Gastrocnemius medialis (tissue), 4 donors: ENCODE data around the gene KRT86. TPM values are rescaled to one million over a fixed set of nuclear protein-coding genes. Genes with fewer than 3 reads are reported as not detected.
"Not testable (repeated sequence)": the region's sequence is repeated elsewhere in the genome, so short reads cannot be mapped to it uniquely, and the experiment has no call there.

Experiments
- ATAC-seq, 2 donors: fragments of 150-250 bp; one replicate each; pipeline ENCODE4 v1.9.1; 2016
- DNase-seq, 2 donors: peaks; one replicate each; pipeline ENCODE4 v3.0.0-alpha.2; 2019
- H3K27ac ChIP-seq, 4 donors: fragments of 200-600 bp; sonication (generic); 1 replicate in 1 of 4; 2 replicates in 3 of 4; pipeline ENCODE4 v1.5.1; 2016 to 2018; ENCODE audit warnings: mild to moderate bottlenecking in 2 of 4, moderate library complexity in 1 of 4
- H3K27me3 ChIP-seq, 3 donors: fragments of 200-600 bp; sonication (generic) in 2 of 3; 1 replicate in 1 of 3; 2 replicates in 2 of 3; pipeline versions ENCODE4 v1.5.1 to v1.6.0; 2016 to 2019; ENCODE audit warnings: mild to moderate bottlenecking in 1 of 3, moderate library complexity in 1 of 3
- H3K36me3 ChIP-seq, 2 donors: fragments of 200-600 bp; sonication (generic) in 1 of 2; one replicate each; pipeline ENCODE4 v1.5.1; 2017 to 2018
- H3K4me1 ChIP-seq, 2 donors: fragments of 200-600 bp; sonication (generic) in 1 of 2; one replicate each; pipeline ENCODE4 v1.5.1; 2016 to 2017; ENCODE audit warnings: mild to moderate bottlenecking in 2 of 2
- H3K4me3 ChIP-seq, 4 donors: fragments of 200-600 bp; sonication (generic) in 3 of 4; 1 replicate in 1 of 4; 2 replicates in 3 of 4; pipeline ENCODE4 v1.5.1; 2016 to 2019; ENCODE audit warnings: mild to moderate bottlenecking in 2 of 4
- H3K9me3 ChIP-seq, 3 donors: fragments of 200-600 bp; sonication (generic) in 2 of 3; 1 replicate in 1 of 3; 2 replicates in 2 of 3; pipeline ENCODE4 v1.5.1; 2016 to 2019
- POLR2A ChIP-seq, 2 donors: fragments of 450-650 bp; IDR thresholded peaks; one replicate each; pipeline ENCODE4 v1.6.1; 2017; ENCODE audit warnings: antibody characterized with exemption in 2 of 2, mild to moderate bottlenecking in 2 of 2, moderate library complexity in 2 of 2
- in situ Hi-C, 4 donors: fragments of 200-750 bp; cut with MboI; loops; one replicate each; pipeline versions ENCODE4 v1.15.0 to v1.8.0; 2017; ENCODE audit warnings: low sequenced_read_pairs in 4 of 4
- intact Hi-C: fragments of 100-400 bp; cut with DNase I; formaldehyde crosslinking; loops from one replicate; pipeline ENCODE4 v1.15.1; 2023; ENCODE audit warnings: low total_unique reads
- total RNA-seq, 4 donors: library from RNA; depleted of rRNA; stranded (reverse); fragments of >200 nt; gene quantifications; one replicate each; pipeline versions ENCODE4 v1.1.0 to v1.2.3, GENCODE V29; 2016
- TF ChIP-seq, protein P1 (sequence below), 5 experiments: fragments of 450-650 bp in 3 of 5; fragments of 200-600 bp in 2 of 5; sonication (generic) in 2 of 5; IDR thresholded peaks in 4 of 5; conservative IDR thresholded peaks in 1 of 5; 1 replicate in 4 of 5; 2 replicates in 1 of 5; pipeline ENCODE4 v1.5.1; 2016 to 2019; ENCODE audit warnings: antibody characterized with exemption in 5 of 5, mild to moderate bottlenecking in 3 of 5, moderate library complexity in 3 of 5

The KRT86 gene
- total RNA-seq, 4 donors from 2014 or later: 0.24 TPM; not detected in 3

DNA sequence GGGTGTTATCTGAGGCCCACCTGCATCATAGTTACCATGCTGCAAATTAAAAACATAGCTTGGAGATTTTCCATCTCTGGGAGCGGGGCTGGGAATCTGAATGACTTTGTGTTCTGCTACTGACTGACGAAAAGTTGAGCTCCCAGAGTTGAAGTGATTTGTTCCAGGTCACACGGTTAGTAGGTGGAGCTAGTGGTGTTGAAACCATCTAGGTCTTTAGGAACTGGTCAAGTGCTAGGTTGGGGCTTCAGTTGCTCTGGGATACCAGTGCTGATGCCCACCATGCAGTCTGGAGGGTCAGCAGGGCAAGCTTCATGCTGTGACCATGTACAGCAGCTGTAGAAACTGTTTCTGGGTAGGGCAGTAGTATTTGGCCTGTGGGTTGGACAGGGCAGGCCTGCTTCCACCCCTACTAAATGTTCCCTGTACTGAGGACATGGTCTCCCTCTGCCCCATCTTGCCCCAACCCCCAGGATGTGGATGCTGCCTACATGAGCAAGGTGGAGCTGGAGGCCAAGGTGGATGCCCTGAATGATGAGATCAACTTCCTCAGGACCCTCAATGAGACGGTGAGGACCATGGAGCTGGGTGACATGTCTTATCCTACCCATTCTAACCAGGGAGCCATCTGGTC, 36.1 kb upstream of the KRT86 start:
- Histone ChIP-seq H3K9me3 (no peaks in the 10 kb centered on the region), H3K27me3 (peaks cover 5 to 9% (median 8%) of the 10 kb centered on the region in 3 donors), H3K36me3 (no peaks in the 10 kb centered on the region), H3K4me3 (no peak overlapping the region), H3K27ac (no peak overlapping the region), H3K4me1 (peaks cover 3% of the 10 kb centered on the region in 2 donors)
- no peak for TF ChIP-seq POLR2A (IDR thresholded peaks at IDR 0.05)
- TF ChIP-seq, protein P1, sequence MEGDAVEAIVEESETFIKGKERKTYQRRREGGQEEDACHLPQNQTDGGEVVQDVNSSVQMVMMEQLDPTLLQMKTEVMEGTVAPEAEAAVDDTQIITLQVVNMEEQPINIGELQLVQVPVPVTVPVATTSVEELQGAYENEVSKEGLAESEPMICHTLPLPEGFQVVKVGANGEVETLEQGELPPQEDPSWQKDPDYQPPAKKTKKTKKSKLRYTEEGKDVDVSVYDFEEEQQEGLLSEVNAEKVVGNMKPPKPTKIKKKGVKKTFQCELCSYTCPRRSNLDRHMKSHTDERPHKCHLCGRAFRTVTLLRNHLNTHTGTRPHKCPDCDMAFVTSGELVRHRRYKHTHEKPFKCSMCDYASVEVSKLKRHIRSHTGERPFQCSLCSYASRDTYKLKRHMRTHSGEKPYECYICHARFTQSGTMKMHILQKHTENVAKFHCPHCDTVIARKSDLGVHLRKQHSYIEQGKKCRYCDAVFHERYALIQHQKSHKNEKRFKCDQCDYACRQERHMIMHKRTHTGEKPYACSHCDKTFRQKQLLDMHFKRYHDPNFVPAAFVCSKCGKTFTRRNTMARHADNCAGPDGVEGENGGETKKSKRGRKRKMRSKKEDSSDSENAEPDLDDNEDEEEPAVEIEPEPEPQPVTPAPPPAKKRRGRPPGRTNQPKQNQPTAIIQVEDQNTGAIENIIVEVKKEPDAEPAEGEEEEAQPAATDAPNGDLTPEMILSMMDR (IDR thresholded peaks at IDR 0.05 in 4 of 5, conservative IDR thresholded peaks at IDR 0.05 in 1 of 5): no peak
- intact Hi-C loops: no loop called here
- DNase-seq: no peak
- no peak for ATAC-seq
- in situ Hi-C loops: no loop called here

DNA sequence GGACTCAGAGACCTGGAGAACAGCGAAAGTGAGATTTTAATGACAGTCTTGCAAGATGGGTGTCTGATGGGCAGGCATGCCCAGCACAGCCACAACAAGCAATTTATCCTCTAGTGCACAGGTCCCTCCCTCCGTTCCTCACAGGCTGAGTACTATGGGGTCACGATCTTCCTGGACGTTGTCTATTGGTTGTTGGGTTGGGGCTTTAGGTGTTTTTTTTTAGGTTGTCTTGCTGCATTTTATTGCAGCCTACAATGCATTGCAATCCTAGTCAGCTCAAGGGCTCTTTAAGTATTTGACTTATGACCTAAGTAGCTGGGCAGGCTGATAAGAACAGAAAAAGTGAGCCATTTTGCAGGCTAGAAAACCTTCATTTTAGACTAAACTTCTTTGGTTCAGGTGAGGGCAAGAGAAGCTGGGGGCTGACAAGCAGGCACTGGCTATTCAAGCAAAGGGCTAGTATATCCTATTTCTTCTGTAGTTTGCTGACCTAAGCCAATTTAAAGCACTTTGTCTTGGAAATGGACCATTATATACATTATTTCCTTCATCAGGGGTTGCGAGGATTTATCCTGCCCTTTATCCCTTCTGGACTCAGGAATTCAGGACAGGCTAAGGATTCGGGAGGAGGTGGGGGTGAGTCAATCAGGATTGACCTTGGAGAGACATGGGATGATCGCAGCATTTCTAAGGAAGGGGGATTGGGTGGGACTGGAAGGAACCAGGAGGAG, 35.4 kb upstream of the KRT86 start:
- peaks cover 11% of the 10 kb centered on the region in 2 donors for H3K4me1 ChIP-seq
- DNase-seq: no peak
- in situ Hi-C loops (no loop called here), intact Hi-C loops (no loop called here)
- peaks cover 0 to 1% (median 0%) of the 10 kb centered on the region in 3 donors for H3K27me3 ChIP-seq
- no peak for ATAC-seq
- no peak for TF ChIP-seq POLR2A (IDR thresholded peaks at IDR 0.05)
- TF ChIP-seq, protein P1 (IDR thresholded peaks at IDR 0.05 in 4 of 5, conservative IDR thresholded peaks at IDR 0.05 in 1 of 5): no peak
- no peak overlapping the region for H3K27ac ChIP-seq
- no peak overlapping the region for H3K4me3 ChIP-seq
- H3K9me3 ChIP-seq: no peaks in the 10 kb centered on the region
- no peaks in the 10 kb centered on the region for H3K36me3 ChIP-seq

DNA sequence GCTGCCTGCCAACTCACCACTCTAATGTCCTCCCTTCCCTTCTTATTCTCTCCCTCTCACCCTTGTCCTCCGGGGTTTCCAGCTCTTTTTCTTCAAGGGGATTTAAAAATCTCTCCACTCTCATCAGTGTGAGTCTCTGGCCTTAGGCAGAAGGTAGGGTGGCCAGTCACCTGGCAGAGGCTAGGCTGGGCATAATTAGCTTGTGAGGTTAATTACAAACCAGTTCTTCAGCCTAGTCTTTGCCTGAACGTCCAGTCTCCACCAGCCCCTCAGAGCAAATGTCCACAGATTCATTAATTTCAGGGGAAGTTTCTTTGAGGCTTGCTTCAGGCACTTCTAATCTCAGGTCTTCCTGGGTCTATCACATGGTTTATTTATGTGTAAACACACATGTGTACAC, 34.7 kb upstream of the KRT86 start:
- no peak overlapping the region for H3K4me3 ChIP-seq
- no peak overlapping the region for H3K27ac ChIP-seq
- H3K4me1 ChIP-seq: peaks cover 16 to 17% of the 10 kb centered on the region in 2 donors
- no peaks in the 10 kb centered on the region for H3K9me3 ChIP-seq
- no peaks in the 10 kb centered on the region for H3K36me3 ChIP-seq
- intact Hi-C loops (no loop called here), in situ Hi-C loops (no loop called here)
- H3K27me3 ChIP-seq: no peaks in the 10 kb centered on the region
- DNase-seq: no peak
- no peak for ATAC-seq
- TF ChIP-seq, protein P1 (IDR thresholded peaks at IDR 0.05 in 4 of 5, conservative IDR thresholded peaks at IDR 0.05 in 1 of 5): no peak
- TF ChIP-seq POLR2A (IDR thresholded peaks at IDR 0.05): no peak

DNA sequence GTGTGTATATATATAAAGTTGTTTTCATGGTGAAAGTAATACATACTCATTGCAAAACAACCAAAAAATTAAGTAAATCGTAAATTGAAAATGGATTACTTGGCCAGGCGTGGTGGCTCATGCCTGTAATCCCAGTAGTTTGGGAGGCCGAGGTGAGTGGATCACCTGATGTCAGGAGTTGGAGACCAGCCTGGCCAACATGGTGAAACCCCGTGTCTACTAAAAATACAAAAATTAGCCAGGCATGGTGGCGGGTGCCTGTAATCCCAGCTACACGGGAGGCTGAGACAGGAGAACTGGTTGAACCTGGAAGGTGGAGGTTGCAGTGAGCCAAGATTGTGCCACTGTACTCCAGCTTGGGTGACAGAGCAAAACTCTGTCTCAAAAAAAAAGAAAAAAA, 34.2 kb upstream of the KRT86 start:
- not testable (repeated sequence) for ATAC-seq

DNA sequence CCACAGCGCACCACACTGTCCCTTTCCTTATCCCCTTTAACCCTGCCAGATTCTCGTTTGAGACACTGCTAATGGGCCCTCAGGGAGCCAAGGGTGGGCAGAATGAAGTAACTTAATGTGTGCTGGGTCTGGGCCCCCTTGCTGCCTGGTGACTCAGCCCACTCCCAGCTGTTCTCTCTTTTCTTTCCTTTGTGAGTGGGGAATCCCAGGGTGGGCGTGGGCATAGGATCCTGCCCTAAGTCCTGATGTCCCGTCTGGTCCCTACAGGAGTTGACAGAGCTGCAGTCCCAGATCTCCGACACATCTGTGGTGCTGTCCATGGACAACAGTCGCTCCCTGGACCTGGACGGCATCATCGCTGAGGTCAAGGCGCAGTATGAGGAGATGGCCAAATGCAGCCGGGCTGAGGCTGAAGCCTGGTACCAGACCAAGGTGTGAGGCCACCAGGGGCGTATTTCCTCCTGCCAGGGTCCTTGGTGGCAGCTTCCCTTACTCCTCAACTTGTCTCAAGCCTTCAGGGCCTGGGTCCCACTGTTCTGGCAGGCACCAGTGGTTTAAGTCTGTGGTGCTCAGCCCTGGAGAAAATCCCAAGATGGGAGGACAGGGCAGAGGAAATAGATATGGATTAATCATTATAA, 33.1 kb upstream of the KRT86 start:
- in situ Hi-C loops (no loop called here), intact Hi-C loops (no loop called here)
- Histone ChIP-seq H3K4me1 (peaks cover 20 to 30% of the 10 kb centered on the region in 2 donors), H3K36me3 (no peaks in the 10 kb centered on the region), H3K27me3 (no peaks in the 10 kb centered on the region), H3K9me3 (no peaks in the 10 kb centered on the region), H3K4me3 (no peak overlapping the region), H3K27ac (no peak overlapping the region)
- no peak for ATAC-seq
- no peak for DNase-seq
- TF ChIP-seq, protein P1 (IDR thresholded peaks at IDR 0.05 in 4 of 5, conservative IDR thresholded peaks at IDR 0.05 in 1 of 5): no peak
- TF ChIP-seq POLR2A (IDR thresholded peaks at IDR 0.05): no peak

More for the DNA sequence above, 34.2 kb upstream of the KRT86 start:
- H3K4me3 ChIP-seq, in situ Hi-C loops, H3K9me3 ChIP-seq, intact Hi-C loops, H3K36me3 ChIP-seq, H3K27me3 ChIP-seq, DNase-seq, H3K27ac ChIP-seq: not testable (repeated sequence)
- peaks cover 16 to 19% of the 10 kb centered on the region in 2 donors for H3K4me1 ChIP-seq
